ENCODE measurements around the gene GDF7.
A peak's percentile ranks its signal among the peaks of the same experiment; 100 is the strongest.

Gene GDF7

GRCh38 chr2:20630967-20631366, 36.0 kb upstream of the GDF7 start:
- no peaks in the 10 kb centered on the region for H3K36me3 ChIP-seq (ENCODE audit: insufficient read depth, low read depth, low read length)
- no peaks in the 10 kb centered on the region for H3K9me3 ChIP-seq (ENCODE audit: insufficient read depth, low read depth, low read length)
- H3K27ac ChIP-seq (ENCODE audit: low read length), result no peak overlapping the region
- H3K4me1 ChIP-seq (ENCODE audit: insufficient read depth, low read length), result peaks cover 5% of the 10 kb centered on the region; the same call in 1 of the 2 replicates
- no peak overlapping the region for H3K9ac ChIP-seq (ENCODE audit: low read depth, low read length)
- no peak overlapping the region for H3K4me3 ChIP-seq (ENCODE audit: low read length)
- no peaks in the 10 kb centered on the region for H3K27me3 ChIP-seq (ENCODE audit: insufficient read depth, low read length)

DNA sequence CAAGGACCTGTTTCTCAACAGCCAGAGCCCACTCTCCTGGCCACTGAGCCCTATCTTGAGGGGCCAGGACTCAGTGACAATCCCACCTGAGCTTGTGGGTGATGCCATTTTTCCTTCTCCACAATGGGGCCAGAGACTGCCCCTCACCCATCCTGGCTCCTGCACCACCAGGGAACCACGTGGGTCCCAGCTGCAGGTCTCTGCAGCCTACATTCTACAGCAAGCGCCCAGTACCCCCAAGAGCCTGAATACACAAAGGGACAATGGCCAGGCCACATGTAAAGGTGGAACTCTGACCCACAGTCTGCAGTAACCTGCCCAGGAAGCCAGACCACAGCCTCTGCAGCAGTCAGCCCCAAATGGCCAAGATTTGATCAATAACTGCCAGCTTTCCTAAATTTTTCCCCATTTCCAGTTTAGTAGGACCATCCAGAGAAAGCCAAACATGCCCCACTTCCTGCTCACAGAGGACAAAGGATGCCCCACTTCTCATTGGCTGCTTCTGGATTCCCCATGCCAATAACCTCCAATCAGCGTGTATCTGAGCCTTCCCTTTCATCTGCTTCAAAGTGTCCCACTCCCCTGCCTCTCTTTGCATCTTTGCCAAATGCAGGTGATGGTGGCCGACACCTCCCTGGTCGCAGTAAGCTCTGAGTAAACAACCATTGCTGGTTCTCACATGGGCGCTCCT, 35.2 kb upstream of the GDF7 start:
- Histone ChIP-seq H3K27me3 (ENCODE audit: insufficient read depth, low read length) (no peaks in the 10 kb centered on the region), H3K27ac (ENCODE audit: low read length) (no peak overlapping the region), H3K4me3 (ENCODE audit: low read length) (no peak overlapping the region), H3K9ac (ENCODE audit: low read depth, low read length) (no peak overlapping the region), H3K4me1 (ENCODE audit: insufficient read depth, low read length) (peaks cover 5% of the 10 kb centered on the region; the same call in 1 of the 2 replicates), H3K36me3 (ENCODE audit: insufficient read depth, low read depth, low read length) (no peaks in the 10 kb centered on the region), H3K9me3 (ENCODE audit: insufficient read depth, low read depth, low read length) (no peaks in the 10 kb centered on the region)

DNA sequence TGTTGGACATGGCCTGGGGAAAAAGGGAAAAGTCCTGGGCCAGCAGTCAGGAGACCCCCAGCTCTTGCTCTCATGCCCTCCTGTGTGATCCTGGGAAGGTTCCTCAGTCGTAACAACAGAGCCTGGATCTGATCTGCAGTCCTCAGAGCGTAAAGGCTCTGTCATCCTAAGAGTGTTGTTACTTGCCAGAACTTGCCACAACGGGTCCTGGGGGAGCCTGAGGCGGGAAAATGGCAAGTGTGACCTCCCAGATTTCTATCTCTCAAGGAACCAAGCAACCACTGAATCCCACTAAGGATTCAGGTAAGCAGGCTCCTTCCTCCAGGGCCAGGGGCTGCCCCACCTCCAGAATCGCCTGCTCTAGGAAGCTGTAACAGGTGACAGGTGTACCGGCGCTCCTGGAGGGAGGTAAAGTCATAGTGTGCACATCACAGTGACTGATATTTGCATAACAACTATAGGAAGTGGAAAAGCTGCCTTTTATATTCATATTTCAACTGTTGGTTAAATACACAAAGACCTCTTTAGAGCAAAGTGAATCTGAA, 34.4 kb upstream of the GDF7 start:
- no peaks in the 10 kb centered on the region for H3K36me3 ChIP-seq (ENCODE audit: insufficient read depth, low read depth, low read length)
- no peaks in the 10 kb centered on the region for H3K27me3 ChIP-seq (ENCODE audit: insufficient read depth, low read length)
- H3K4me3 ChIP-seq (ENCODE audit: low read length), result no peak overlapping the region
- no peak overlapping the region for H3K9ac ChIP-seq (ENCODE audit: low read depth, low read length)
- no peaks in the 10 kb centered on the region for H3K9me3 ChIP-seq (ENCODE audit: insufficient read depth, low read depth, low read length)
- H3K4me1 ChIP-seq (ENCODE audit: insufficient read depth, low read length), result peaks cover 5% of the 10 kb centered on the region; the same call in 1 of the 2 replicates
- no peak overlapping the region for H3K27ac ChIP-seq (ENCODE audit: low read length)

GRCh38 chr2:20633001-20633400, 33.9 kb upstream of the GDF7 start:
- Histone ChIP-seq H3K4me1 (ENCODE audit: insufficient read depth, low read length) (peaks cover 5% of the 10 kb centered on the region; the same call in 1 of the 2 replicates), H3K9me3 (ENCODE audit: insufficient read depth, low read depth, low read length) (no peaks in the 10 kb centered on the region), H3K36me3 (ENCODE audit: insufficient read depth, low read depth, low read length) (no peaks in the 10 kb centered on the region), H3K27ac (ENCODE audit: low read length) (no peak overlapping the region), H3K27me3 (ENCODE audit: insufficient read depth, low read length) (no peaks in the 10 kb centered on the region), H3K9ac (ENCODE audit: low read depth, low read length) (no peak overlapping the region), H3K4me3 (ENCODE audit: low read length) (no peak overlapping the region)

- no peaks in the 10 kb centered on the region for H3K9me3 ChIP-seq (ENCODE audit: insufficient read depth, low read depth, low read length)
These were observed 33.0 kb upstream of the GDF7 start for GRCh38 chr2:20633794-20634506.

GRCh38 chr2:20634507-20635112, 32.3 kb upstream of the GDF7 start:
- Histone ChIP-seq H3K9me3 (ENCODE audit: insufficient read depth, low read depth, low read length) (no peaks in the 10 kb centered on the region), H3K4me1 (ENCODE audit: insufficient read depth, low read length) (peaks cover 5% of the 10 kb centered on the region; the same call in 1 of the 2 replicates), H3K36me3 (ENCODE audit: insufficient read depth, low read depth, low read length) (no peaks in the 10 kb centered on the region), H3K27me3 (ENCODE audit: insufficient read depth, low read length) (no peaks in the 10 kb centered on the region), H3K4me3 (ENCODE audit: low read length) (no peak overlapping the region), H3K9ac (ENCODE audit: low read depth, low read length) (no peak overlapping the region), H3K27ac (ENCODE audit: low read length) (no peak overlapping the region)

More at GRCh38 chr2:20633794-20634506, 33.0 kb upstream of the GDF7 start:
- no peaks in the 10 kb centered on the region for H3K36me3 ChIP-seq (ENCODE audit: insufficient read depth, low read depth, low read length)
- H3K27me3 ChIP-seq (ENCODE audit: insufficient read depth, low read length), result no peaks in the 10 kb centered on the region
- peaks cover 5% of the 10 kb centered on the region; the same call in 1 of the 2 replicates for H3K4me1 ChIP-seq (ENCODE audit: insufficient read depth, low read length)
- no peak overlapping the region for H3K9ac ChIP-seq (ENCODE audit: low read depth, low read length)
- no peak overlapping the region for H3K27ac ChIP-seq (ENCODE audit: low read length)
- H3K4me3 ChIP-seq (ENCODE audit: low read length), result no peak overlapping the region

GRCh38 chr2:20635113-20635510, 31.8 kb upstream of the GDF7 start:
- Histone ChIP-seq H3K36me3 (ENCODE audit: insufficient read depth, low read depth, low read length) (no peaks in the 10 kb centered on the region), H3K9ac (ENCODE audit: low read depth, low read length) (peak overlapping the region; percentile 62; the same call in 1 of the 2 replicates), H3K27me3 (ENCODE audit: insufficient read depth, low read length) (no peaks in the 10 kb centered on the region), H3K9me3 (ENCODE audit: insufficient read depth, low read depth, low read length) (no peaks in the 10 kb centered on the region), H3K4me1 (ENCODE audit: insufficient read depth, low read length) (peaks cover 5% of the 10 kb centered on the region; the same call in 1 of the 2 replicates), H3K27ac (ENCODE audit: low read length) (no peak overlapping the region), H3K4me3 (ENCODE audit: low read length) (no peak overlapping the region)

GRCh38 chr2:20635675-20636584, 31.0 kb upstream of the GDF7 start:
- H3K4me1 ChIP-seq (ENCODE audit: insufficient read depth, low read length), result peaks cover 5% of the 10 kb centered on the region; the same call in 1 of the 2 replicates
- H3K9ac ChIP-seq (ENCODE audit: low read depth, low read length), result peak overlapping the region; percentile 62; the same call in 1 of the 2 replicates
- H3K4me3 ChIP-seq (ENCODE audit: low read length), result no peak overlapping the region
- no peak overlapping the region for H3K27ac ChIP-seq (ENCODE audit: low read length)
- H3K9me3 ChIP-seq (ENCODE audit: insufficient read depth, low read depth, low read length), result no peaks in the 10 kb centered on the region
- H3K36me3 ChIP-seq (ENCODE audit: insufficient read depth, low read depth, low read length), result no peaks in the 10 kb centered on the region
- H3K27me3 ChIP-seq (ENCODE audit: insufficient read depth, low read length), result no peaks in the 10 kb centered on the region

GRCh38 chr2:20637147-20637546, 29.8 kb upstream of the GDF7 start:
- Histone ChIP-seq H3K9ac (ENCODE audit: low read depth, low read length) (no peak overlapping the region), H3K4me3 (ENCODE audit: low read length) (no peak overlapping the region), H3K27me3 (ENCODE audit: insufficient read depth, low read length) (no peaks in the 10 kb centered on the region), H3K36me3 (ENCODE audit: insufficient read depth, low read depth, low read length) (no peaks in the 10 kb centered on the region), H3K4me1 (ENCODE audit: insufficient read depth, low read length) (peaks cover 5% of the 10 kb centered on the region; the same call in 1 of the 2 replicates), H3K27ac (ENCODE audit: low read length) (no peak overlapping the region), H3K9me3 (ENCODE audit: insufficient read depth, low read depth, low read length) (no peaks in the 10 kb centered on the region)

DNA sequence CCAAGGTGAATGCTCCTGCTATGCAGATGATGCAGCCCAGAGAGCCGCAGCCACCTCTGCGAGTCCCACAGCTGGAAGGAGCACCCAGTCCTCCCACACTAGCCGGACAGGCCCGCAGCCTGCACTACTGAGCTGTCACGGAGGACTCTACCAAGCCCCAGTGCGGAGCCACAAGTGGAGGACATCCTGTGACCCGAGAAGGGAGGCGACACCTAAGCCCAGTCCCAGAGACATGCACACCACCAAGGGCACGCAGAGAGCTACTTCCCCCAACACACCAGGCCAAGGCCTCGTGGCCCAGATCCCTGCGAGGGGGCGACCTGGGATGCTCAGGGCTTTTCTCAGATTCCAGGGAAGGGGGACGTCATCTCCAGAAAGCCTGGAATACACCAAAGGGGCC, 28.9 kb upstream of the GDF7 start:
- Histone ChIP-seq H3K4me3 (ENCODE audit: low read length) (no peak overlapping the region), H3K36me3 (ENCODE audit: insufficient read depth, low read depth, low read length) (no peaks in the 10 kb centered on the region), H3K4me1 (ENCODE audit: insufficient read depth, low read length) (peaks cover 5% of the 10 kb centered on the region; the same call in 1 of the 2 replicates), H3K9ac (ENCODE audit: low read depth, low read length) (no peak overlapping the region), H3K27me3 (ENCODE audit: insufficient read depth, low read length) (no peaks in the 10 kb centered on the region), H3K27ac (ENCODE audit: low read length) (no peak overlapping the region), H3K9me3 (ENCODE audit: insufficient read depth, low read depth, low read length) (no peaks in the 10 kb centered on the region)

Measured in iPS-20b (cell line).